Mesenchymal stem cell (in vitro differentiated cells and primary cell): ENCODE results near the gene FA2H.
A peak's percentile ranks its signal among the peaks of the same experiment; 100 is the strongest.

Source experiments
- DNase-seq: peaks from one replicate; pipeline ENCODE4 v3.0.0-alpha.2; 2013
- H2AFZ ChIP-seq: one replicate; pipeline ENCODE4 v1.6.1; 2013; ENCODE audit warnings: low read depth, mild to moderate bottlenecking, control low read depth, inconsistent platforms, low read length, moderate library complexity
- H2AK5ac ChIP-seq: 2 replicates; pipeline ENCODE4 v1.6.1; 2013; ENCODE audit warnings: low read length, moderate library complexity, mild to moderate bottlenecking, inconsistent platforms; ENCODE audit not compliant: severe bottlenecking
- H2BK120ac ChIP-seq: one replicate; pipeline ENCODE4 v1.6.1; 2013; ENCODE audit warnings: low read depth, mild to moderate bottlenecking, inconsistent platforms, low read length, moderate library complexity
- H2BK12ac ChIP-seq, 2 experiments: one replicate each; pipeline ENCODE4 v1.6.1; 2013; ENCODE audit warnings: inconsistent platforms in 2 of 2, low read length in 2 of 2, mild to moderate bottlenecking in 2 of 2, moderate library complexity in 2 of 2, control low read depth in 1 of 2
- H2BK15ac ChIP-seq: one replicate; pipeline ENCODE4 v1.6.1; 2013; ENCODE audit warnings: mild to moderate bottlenecking, low read depth, inconsistent platforms; ENCODE audit not compliant: poor library complexity, severe bottlenecking
- H2BK5ac ChIP-seq: 2 replicates; pipeline ENCODE4 v1.6.1; 2013; ENCODE audit warnings: low read depth, mild to moderate bottlenecking, low read length, control low read depth, inconsistent platforms; ENCODE audit not compliant: poor library complexity, severe bottlenecking
- H3K14ac ChIP-seq, 2 experiments: one replicate each; pipeline ENCODE4 v1.6.1; 2013; ENCODE audit warnings: inconsistent platforms in 2 of 2, low read length in 2 of 2, control low read depth in 1 of 2, mild to moderate bottlenecking in 1 of 2, moderate library complexity in 1 of 2
- H3K18ac ChIP-seq, 2 experiments: one replicate each; pipeline ENCODE4 v1.6.1; 2013; ENCODE audit warnings: inconsistent platforms in 2 of 2, low read length in 2 of 2, control low read depth in 1 of 2, low read depth in 1 of 2, mild to moderate bottlenecking in 1 of 2
- H3K23ac ChIP-seq, 2 experiments: one replicate each; pipeline ENCODE4 v1.6.1; 2013; ENCODE audit warnings: inconsistent platforms in 2 of 2, low read length in 2 of 2, mild to moderate bottlenecking in 2 of 2, moderate library complexity in 2 of 2, control low read depth in 1 of 2
- H3K27ac ChIP-seq: 2 replicates; pipeline ENCODE4 v1.5.1; 2013; ENCODE audit warnings: mild to moderate bottlenecking, moderate library complexity, low read length, control low read depth, inconsistent platforms; ENCODE audit not compliant: poor library complexity, severe bottlenecking
- H3K27me3 ChIP-seq, 2 experiments: 2 replicates each; pipeline versions ENCODE4 v1.6.1 to v1.7.0; 2013; ENCODE audit warnings: low read length in 2 of 2, mild to moderate bottlenecking in 2 of 2, moderate library complexity in 2 of 2, control low read depth in 1 of 2, inconsistent platforms in 1 of 2; ENCODE audit not compliant: control insufficient read depth in 1 of 2, insufficient read depth in 1 of 2
- H3K36me3 ChIP-seq, 2 experiments: 2 replicates each; pipeline versions ENCODE4 v1.6.1 to v1.7.0; 2013; ENCODE audit warnings: low read length in 2 of 2, control low read depth in 1 of 2, inconsistent platforms in 1 of 2, low read depth in 1 of 2, mild to moderate bottlenecking in 1 of 2; ENCODE audit not compliant: insufficient read depth in 2 of 2, control insufficient read depth in 1 of 2
- H3K4ac ChIP-seq, 2 experiments: one replicate each; pipeline ENCODE4 v1.6.1; 2013; ENCODE audit warnings: inconsistent platforms in 2 of 2, low read length in 2 of 2, mild to moderate bottlenecking in 2 of 2, moderate library complexity in 2 of 2, control low read depth in 1 of 2, low read depth in 1 of 2
- H3K4me1 ChIP-seq: 2 replicates; pipeline ENCODE4 v1.6.1; 2013; ENCODE audit warnings: low read depth, low read length, control low read depth; ENCODE audit not compliant: control insufficient read depth, insufficient read depth
- H3K4me2 ChIP-seq: 2 replicates; pipeline ENCODE4 v1.6.1; 2013; ENCODE audit warnings: low read length, mild to moderate bottlenecking, inconsistent platforms; ENCODE audit not compliant: poor library complexity, severe bottlenecking
- H3K4me3 ChIP-seq, 2 experiments: 2 replicates each; pipeline versions ENCODE4 v1.5.1 to v1.7.0; 2013; ENCODE audit warnings: low read length in 2 of 2, mild to moderate bottlenecking in 2 of 2, control low read depth in 1 of 2, low read depth in 1 of 2; ENCODE audit not compliant: insufficient read depth in 1 of 2
- H3K79me1 ChIP-seq: replicated peaks from 2 replicates; pipeline ENCODE4 v1.6.1; 2013; ENCODE audit warnings: mild to moderate bottlenecking, control low read depth, low read length, inconsistent platforms; ENCODE audit not compliant: poor library complexity, severe bottlenecking
- H3K9ac ChIP-seq: 2 replicates; pipeline ENCODE4 v1.7.0; 2013; ENCODE audit warnings: mild to moderate bottlenecking, low read length, moderate library complexity
- H3K9me3 ChIP-seq: 2 replicates; pipeline ENCODE4 v1.7.0; 2013; ENCODE audit warnings: mild to moderate bottlenecking, low read length; ENCODE audit not compliant: control insufficient read depth
- H4K8ac ChIP-seq: one replicate; pipeline ENCODE4 v1.6.1; 2013; ENCODE audit warnings: inconsistent platforms, mild to moderate bottlenecking, low read length, moderate library complexity
- H4K91ac ChIP-seq: one replicate; pipeline ENCODE4 v1.6.1; 2013; ENCODE audit warnings: mild to moderate bottlenecking, low read length, inconsistent platforms
- WGBS: methylation state at CpG from one replicate; pipeline ENCODE4 v1.1.7; 2013; ENCODE audit warnings: mixed read lengths; 5-methylcytosine and 5-hydroxymethylcytosine counted together

Gene FA2H

DNA sequence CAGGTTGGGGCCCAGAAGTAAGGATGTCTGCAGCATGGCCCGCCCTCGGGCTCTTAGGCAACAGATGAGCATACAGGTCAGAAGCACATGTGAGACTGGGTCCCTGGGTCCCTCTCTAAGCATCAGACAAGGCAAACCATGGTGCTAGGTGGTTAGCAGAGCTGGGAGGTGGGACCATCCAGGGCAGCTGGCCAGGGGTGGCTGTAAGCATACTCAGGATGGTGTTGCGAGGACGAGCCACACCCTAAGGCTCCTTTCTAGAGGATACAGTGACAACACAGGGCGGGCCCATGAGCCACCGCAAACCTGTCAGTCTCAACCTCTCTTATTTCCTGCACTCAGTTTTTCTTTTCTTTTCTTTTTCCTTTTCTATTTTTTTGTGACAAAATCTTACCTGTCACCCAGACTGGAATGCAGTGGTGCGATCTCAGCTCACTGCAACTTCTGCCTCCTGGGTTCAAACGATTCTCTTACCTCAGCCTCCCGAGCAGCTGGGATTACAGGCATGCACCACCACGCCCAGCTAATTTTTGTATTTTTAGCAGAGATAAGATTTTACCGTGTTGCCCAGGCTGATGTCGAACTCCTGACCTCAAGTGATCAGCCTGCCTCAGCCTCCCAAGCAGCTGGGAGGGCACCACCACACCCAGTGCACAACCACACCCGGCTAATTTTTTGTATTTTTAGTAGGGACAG lies 3.6 kb downstream of the FA2H start:
- H2BK5ac ChIP-seq: no peak overlapping the region
- no peak overlapping the region for H2BK12ac ChIP-seq
- no peak overlapping the region for H2AFZ ChIP-seq
- WGBS: 84% methylated on average over 13 of the region's 13 CpGs
- DNase-seq: no peak
- peak overlapping the region in 1 of 2 experiments; percentile 94 for H3K23ac ChIP-seq
- H3K9me3 ChIP-seq: peaks cover 5% of the 10 kb centered on the region
- H4K91ac ChIP-seq: no peak overlapping the region
- no peaks in the 10 kb centered on the region for H3K36me3 ChIP-seq
- no peak overlapping the region for H2BK120ac ChIP-seq
- H3K18ac ChIP-seq: no peak overlapping the region
- no peak overlapping the region for H3K9ac ChIP-seq
- H3K4me3 ChIP-seq: no peak overlapping the region
- no peaks in the 10 kb centered on the region for H3K79me1 ChIP-seq
- peaks cover 46 to 93% of the 10 kb centered on the region in 2 experiments for H3K27me3 ChIP-seq
- no peak overlapping the region for H2AK5ac ChIP-seq
- no peak overlapping the region for H3K27ac ChIP-seq
- no peak overlapping the region for H3K4me2 ChIP-seq
- H4K8ac ChIP-seq: no peak overlapping the region
- no peak overlapping the region for H3K14ac ChIP-seq
- peaks cover 13% of the 10 kb centered on the region for H3K4me1 ChIP-seq
- H3K4ac ChIP-seq: no peak overlapping the region
- no peak overlapping the region for H2BK15ac ChIP-seq

DNA sequence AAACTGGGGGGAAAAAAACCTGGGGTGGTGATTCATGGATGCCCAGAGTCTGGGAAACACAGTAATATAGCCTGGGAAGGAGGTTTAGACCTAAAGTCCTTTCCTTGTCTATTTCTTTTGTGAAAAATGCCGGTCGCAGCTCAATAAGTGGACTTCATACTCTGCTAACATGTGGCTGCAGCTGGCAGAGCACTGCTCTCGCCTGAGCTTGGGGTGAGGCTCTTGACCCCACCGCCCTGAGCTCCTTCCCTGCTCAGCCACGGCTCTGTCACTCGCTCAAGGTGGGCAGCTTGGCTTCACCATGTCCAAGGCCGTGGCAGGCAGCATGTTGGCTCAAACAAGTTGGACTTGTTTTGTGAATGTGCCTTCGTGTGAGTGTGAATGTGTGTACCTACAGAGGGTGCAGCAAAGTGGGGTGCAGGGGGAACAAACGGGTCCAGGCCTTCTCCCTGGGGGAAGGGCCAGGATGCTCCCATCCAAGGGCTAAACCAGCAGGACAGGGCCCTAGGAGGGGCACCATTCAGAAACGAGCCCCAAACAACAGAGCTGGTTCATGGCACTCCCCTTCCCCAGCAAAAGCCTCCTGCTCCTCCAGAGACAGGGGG lies 4.9 kb downstream of the FA2H start:
- WGBS: 80% methylated on average over 10 of the region's 10 CpGs

DNA sequence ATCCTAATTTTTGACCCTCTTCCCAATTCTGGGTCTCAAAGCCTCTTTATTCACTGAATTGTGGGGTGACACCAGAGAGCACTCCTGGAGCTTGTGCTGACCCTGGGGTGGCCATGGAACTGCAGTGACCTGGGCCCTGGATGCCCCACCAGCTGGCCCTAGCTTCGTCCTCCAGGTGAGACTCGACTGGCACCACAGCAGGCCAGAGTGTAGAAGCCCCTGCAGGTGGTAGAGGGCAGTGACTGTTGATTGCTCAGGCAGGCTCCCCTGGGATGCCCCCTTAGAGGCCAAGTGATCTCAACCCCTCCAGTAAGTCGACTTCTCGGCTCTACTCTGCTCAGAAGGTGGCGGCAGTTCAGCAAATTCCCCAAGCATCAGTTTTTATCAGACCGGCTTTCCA lies 6.4 kb downstream of the FA2H start:
- Histone ChIP-seq H3K4me2 (no peak overlapping the region), H3K36me3 (no peaks in the 10 kb centered on the region), H4K8ac (no peak overlapping the region), H3K27ac (no peak overlapping the region), H3K23ac (no peak overlapping the region), H2BK15ac (no peak overlapping the region), H3K4me1 (no peaks in the 10 kb centered on the region), H2AK5ac (no peak overlapping the region), H2AFZ (no peak overlapping the region), H3K4ac (no peak overlapping the region), H2BK5ac (no peak overlapping the region), H3K27me3 (peaks cover 36 to 88% of the 10 kb centered on the region in 2 experiments), H2BK120ac (no peak overlapping the region), H4K91ac (no peak overlapping the region), H3K18ac (no peak overlapping the region), H3K9ac (no peak overlapping the region), H3K14ac (no peak overlapping the region), H3K79me1 (no peaks in the 10 kb centered on the region), H2BK12ac (no peak overlapping the region), H3K4me3 (no peak overlapping the region), H3K9me3 (peaks cover 5% of the 10 kb centered on the region)
- WGBS: 61% methylated on average over 6 of the region's 6 CpGs
- no peak for DNase-seq

More for the DNA sequence above, 4.9 kb downstream of the FA2H start:
- Histone ChIP-seq H2BK12ac (no peak overlapping the region), H2BK5ac (no peak overlapping the region), H4K8ac (no peak overlapping the region), H2BK15ac (no peak overlapping the region), H4K91ac (no peak overlapping the region), H3K79me1 (no peaks in the 10 kb centered on the region), H3K36me3 (no peaks in the 10 kb centered on the region), H2AFZ (no peak overlapping the region), H3K27me3 (peaks cover 46 to 91% of the 10 kb centered on the region in 2 experiments), H3K23ac (no peak overlapping the region), H3K18ac (no peak overlapping the region), H3K27ac (no peak overlapping the region), H3K9me3 (peaks cover 5% of the 10 kb centered on the region), H3K4ac (no peak overlapping the region), H2BK120ac (no peak overlapping the region), H3K4me2 (no peak overlapping the region), H3K4me1 (peaks cover 10% of the 10 kb centered on the region), H3K9ac (no peak overlapping the region), H2AK5ac (no peak overlapping the region), H3K14ac (no peak overlapping the region), H3K4me3 (no peak overlapping the region)
- DNase-seq: no peak

DNA sequence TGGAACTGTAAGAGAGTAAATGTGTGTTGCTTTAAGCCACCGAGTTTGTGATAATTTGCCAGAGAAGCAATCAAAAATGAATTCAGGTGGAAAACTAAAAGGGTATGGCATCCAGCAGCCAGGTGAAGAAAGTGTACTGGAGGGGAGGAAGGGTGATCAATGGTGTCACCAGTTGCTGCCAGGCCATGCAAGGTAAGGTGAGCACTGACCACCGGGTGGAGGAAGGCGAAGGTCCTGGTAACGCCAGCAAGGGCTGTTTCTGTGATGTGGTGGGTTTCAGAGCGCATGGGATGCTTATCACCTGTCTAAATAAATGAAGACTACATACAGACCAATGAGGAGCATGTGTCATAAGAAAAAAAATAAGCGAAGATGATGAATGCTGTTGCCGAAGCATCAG lies 6.9 kb downstream of the FA2H start:
- H3K4me1 ChIP-seq: no peaks in the 10 kb centered on the region
- no peak for DNase-seq
- H4K8ac ChIP-seq: no peak overlapping the region
- no peak overlapping the region for H3K27ac ChIP-seq
- H3K4ac ChIP-seq: no peak overlapping the region
- H3K27me3 ChIP-seq: peaks cover 36 to 83% of the 10 kb centered on the region in 2 experiments
- H3K23ac ChIP-seq: no peak overlapping the region
- H4K91ac ChIP-seq: no peak overlapping the region
- H3K79me1 ChIP-seq: no peaks in the 10 kb centered on the region
- H3K9ac ChIP-seq: no peak overlapping the region
- no peak overlapping the region for H3K4me3 ChIP-seq
- no peak overlapping the region for H2BK15ac ChIP-seq
- no peak overlapping the region for H2BK120ac ChIP-seq
- WGBS: 100% methylated on average over 5 of the region's 7 CpGs
- H3K18ac ChIP-seq: no peak overlapping the region
- no peak overlapping the region for H2AFZ ChIP-seq
- H2BK12ac ChIP-seq: no peak overlapping the region
- H3K14ac ChIP-seq: no peak overlapping the region
- no peak overlapping the region for H3K4me2 ChIP-seq
- no peaks in the 10 kb centered on the region for H3K36me3 ChIP-seq
- no peak overlapping the region for H2AK5ac ChIP-seq
- H2BK5ac ChIP-seq: no peak overlapping the region
- H3K9me3 ChIP-seq: peaks cover 5% of the 10 kb centered on the region
